Uterus (tissue), 4 donors: ENCODE data around the gene MCOLN2. TPM values are rescaled to one million over a fixed set of nuclear protein-coding genes. Genes with fewer than 3 reads are reported as not detected.

Experiments used
- DNase-seq, 2 donors: peaks; one replicate each; pipeline ENCODE4 v3.0.0-alpha.2; 2019 to 2020
- H3K27ac ChIP-seq, 2 donors: fragments of 200-600 bp; sonication (generic); 1 replicate in 1 of 2; 2 replicates in 1 of 2; pipeline ENCODE4 v1.5.1; 2016 to 2018
- H3K27me3 ChIP-seq, 2 donors: fragments of 200-600 bp; sonication (generic); one replicate each; pipeline ENCODE4 v1.5.1; 2018 to 2019; ENCODE audit warnings: control low read depth in 1 of 2
- H3K36me3 ChIP-seq, 2 donors: fragments of 200-600 bp; sonication (generic); one replicate each; pipeline ENCODE4 v1.5.1; 2019; ENCODE audit warnings: control low read depth in 1 of 2
- H3K4me1 ChIP-seq, 2 donors: fragments of 200-600 bp; sonication (generic); one replicate each; pipeline ENCODE4 v1.5.1; 2018 to 2019; ENCODE audit warnings: control low read depth in 1 of 2
- H3K4me3 ChIP-seq, 2 donors: fragments of 200-600 bp; sonication (generic); 1 replicate in 1 of 2; 2 replicates in 1 of 2; pipeline ENCODE4 v1.5.1; 2018 to 2019; ENCODE audit warnings: mild to moderate bottlenecking in 1 of 2
- H3K9me3 ChIP-seq, 2 donors: fragments of 200-600 bp; sonication (generic); one replicate each; pipeline ENCODE4 v1.5.1; 2019; ENCODE audit warnings: control low read depth in 1 of 2
- CTCF ChIP-seq, 4 experiments: fragments of 200-600 bp in 2 of 4; fragments of 450-650 bp in 2 of 4; sonication (generic) in 2 of 4; IDR thresholded peaks; one replicate each; pipeline ENCODE4 v1.5.1; 2016 to 2019; ENCODE audit warnings: antibody characterized with exemption in 4 of 4, mild to moderate bottlenecking in 2 of 4, moderate library complexity in 1 of 4
- POLR2A ChIP-seq, 2 donors: fragments of 450-650 bp; IDR thresholded peaks; one replicate each; pipeline ENCODE4 v1.6.1; 2016; ENCODE audit warnings: antibody characterized with exemption in 2 of 2, mild to moderate bottlenecking in 1 of 2, moderate library complexity in 1 of 2
- intact Hi-C: fragments of 100-400 bp; cut with DNase I; formaldehyde crosslinking; loops from one replicate; pipeline ENCODE4 v1.15.1; 2023; ENCODE audit warnings: low total_unique reads
- total RNA-seq, 4 donors: library from RNA; depleted of rRNA in 3 of 4; stranded (reverse); fragments of >200 nt in 3 of 4; gene quantifications; one replicate each; pipeline versions ENCODE4 v1.1.0 to v1.2.4, GENCODE V29; 2014 to 2023
- donor health status: DM: yes; HTN: yes; CAD: no.

The MCOLN2 gene
- total RNA-seq, 4 donors from 2014 or later = 0.73 to 10.3 TPM; not detected in 2

DNA sequence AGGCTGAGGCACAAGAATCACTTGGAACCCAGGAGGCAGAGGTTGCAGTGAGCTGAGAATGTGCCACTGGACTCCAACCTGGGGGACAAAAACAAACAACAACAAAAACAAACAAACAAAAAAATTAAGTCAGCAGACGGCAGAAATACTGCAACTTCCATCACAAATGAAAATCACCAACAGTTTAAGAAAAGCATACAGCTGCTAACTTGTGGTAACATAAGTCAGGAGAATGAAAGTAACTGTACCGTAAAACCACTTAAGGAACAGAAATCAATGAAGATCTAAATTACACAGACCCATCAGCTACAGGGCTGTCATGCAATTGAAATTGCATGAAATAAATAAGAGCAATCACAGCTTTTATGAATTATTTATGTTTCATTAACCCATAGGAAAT lies 25.0 kb downstream of the MCOLN2 start:
- TF ChIP-seq POLR2A (IDR thresholded peaks at IDR 0.05) (no peak), CTCF (IDR thresholded peaks at IDR 0.05) (no peak)
- Histone ChIP-seq H3K9me3 (no peaks in the 10 kb centered on the region), H3K4me3 (no peak overlapping the region), H3K27ac (no peak overlapping the region), H3K36me3 (no peaks in the 10 kb centered on the region), H3K4me1 (no peaks in the 10 kb centered on the region), H3K27me3 (no peaks in the 10 kb centered on the region)
- no peak for DNase-seq
- intact Hi-C loops = no loop called here

- TF ChIP-seq CTCF (IDR thresholded peaks at IDR 0.05) (no peak), POLR2A (IDR thresholded peaks at IDR 0.05) (no peak)
- Histone ChIP-seq H3K36me3 (no peaks in the 10 kb centered on the region), H3K9me3 (no peaks in the 10 kb centered on the region), H3K4me1 (no peaks in the 10 kb centered on the region), H3K27ac (no peak overlapping the region), H3K4me3 (no peak overlapping the region), H3K27me3 (no peaks in the 10 kb centered on the region)
- intact Hi-C loops = no loop called here
- no peak for DNase-seq
These were observed 27.2 kb downstream of the MCOLN2 start for GRCh38 chr1:84969489-84970250.

DNA sequence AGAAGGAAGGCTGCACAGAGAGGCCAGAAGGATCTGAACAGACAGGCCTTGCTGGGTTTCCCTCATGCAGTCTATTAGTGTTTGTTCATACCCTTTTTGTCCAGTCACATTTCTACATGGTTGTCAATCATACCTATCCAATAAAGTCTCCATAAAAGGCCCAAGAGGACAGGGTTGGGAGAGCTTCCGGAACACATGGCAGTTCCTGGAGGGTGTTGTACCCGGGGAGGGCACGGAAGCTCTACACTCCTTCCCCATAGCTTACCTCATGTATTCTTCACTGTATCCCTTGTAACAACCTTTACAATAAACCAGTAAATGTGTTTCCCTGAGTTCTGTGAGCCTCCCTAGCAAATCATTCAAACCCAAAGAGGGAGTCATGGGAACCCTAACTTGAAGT lies 28.0 kb downstream of the MCOLN2 start:
- H3K27ac ChIP-seq = no peak overlapping the region
- TF ChIP-seq POLR2A (IDR thresholded peaks at IDR 0.05) (no peak), CTCF (IDR thresholded peaks at IDR 0.05) (no peak)
- no peak overlapping the region for H3K4me3 ChIP-seq
- H3K4me1 ChIP-seq = no peaks in the 10 kb centered on the region
- H3K9me3 ChIP-seq = no peaks in the 10 kb centered on the region
- intact Hi-C loops = no loop called here
- no peaks in the 10 kb centered on the region for H3K36me3 ChIP-seq
- H3K27me3 ChIP-seq = no peaks in the 10 kb centered on the region
- DNase-seq = no peak

GRCh38 chr1:84968101-84968500 lies 28.8 kb downstream of the MCOLN2 start:
- H3K36me3 ChIP-seq = no peaks in the 10 kb centered on the region
- H3K9me3 ChIP-seq = no peaks in the 10 kb centered on the region
- H3K4me3 ChIP-seq = no peak overlapping the region
- TF ChIP-seq CTCF (IDR thresholded peaks at IDR 0.05) = no peak
- TF ChIP-seq POLR2A (IDR thresholded peaks at IDR 0.05) = no peak
- no peak for DNase-seq
- H3K4me1 ChIP-seq = no peaks in the 10 kb centered on the region
- H3K27ac ChIP-seq = no peak overlapping the region
- no peaks in the 10 kb centered on the region for H3K27me3 ChIP-seq
- intact Hi-C loops = no loop called here

DNA sequence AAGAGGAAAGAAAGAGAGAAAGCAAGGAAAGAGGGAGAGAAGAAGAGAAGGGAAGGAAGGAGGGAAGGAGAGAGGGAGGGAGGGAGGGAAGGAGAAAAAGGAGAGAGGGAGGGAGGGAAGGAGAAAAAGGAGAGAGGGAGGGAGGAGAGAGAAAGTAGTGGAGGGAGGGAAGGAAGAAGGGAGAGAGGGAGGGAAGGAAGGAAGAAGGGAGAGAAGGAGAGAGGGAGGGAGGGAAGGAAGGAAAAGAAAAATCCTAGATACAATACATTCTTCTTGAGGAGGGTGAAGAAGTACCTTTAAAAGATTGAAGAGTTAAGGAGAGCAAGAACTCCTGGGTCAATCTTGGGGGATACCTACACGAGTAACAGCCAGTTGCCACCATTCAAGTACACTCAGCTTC lies 29.2 kb downstream of the MCOLN2 start:
- DNase-seq = no peak
- H3K27ac ChIP-seq = no peak overlapping the region
- no peak for TF ChIP-seq POLR2A (IDR thresholded peaks at IDR 0.05)
- no peak for TF ChIP-seq CTCF (IDR thresholded peaks at IDR 0.05)
- intact Hi-C loops = no loop called here
- no peak overlapping the region for H3K4me3 ChIP-seq
- H3K9me3 ChIP-seq = no peaks in the 10 kb centered on the region
- H3K4me1 ChIP-seq = no peaks in the 10 kb centered on the region
- H3K36me3 ChIP-seq = no peaks in the 10 kb centered on the region
- H3K27me3 ChIP-seq = no peaks in the 10 kb centered on the region
